Pulmonary artery endothelial cell (primary cell): ENCODE data around the gene SIPA1L3. TPM values are rescaled to one million over a fixed set of nuclear protein-coding genes. Genes with fewer than 3 reads are reported as not detected.

Source experiments
- DNase-seq: peaks from one replicate; pipeline ENCODE4 v3.0.0-alpha.2; 2011; ENCODE audit warnings: low read depth, low spot score
- total RNA-seq: library from RNA; depleted of rRNA; stranded (reverse); fragments of >200 nt; gene quantifications from 2 replicates; pipeline ENCODE4 v1.2.3, GENCODE V29; 2014

Gene SIPA1L3
- total RNA-seq, 1 donor from 2014 or later = 9.7 TPM

DNA sequence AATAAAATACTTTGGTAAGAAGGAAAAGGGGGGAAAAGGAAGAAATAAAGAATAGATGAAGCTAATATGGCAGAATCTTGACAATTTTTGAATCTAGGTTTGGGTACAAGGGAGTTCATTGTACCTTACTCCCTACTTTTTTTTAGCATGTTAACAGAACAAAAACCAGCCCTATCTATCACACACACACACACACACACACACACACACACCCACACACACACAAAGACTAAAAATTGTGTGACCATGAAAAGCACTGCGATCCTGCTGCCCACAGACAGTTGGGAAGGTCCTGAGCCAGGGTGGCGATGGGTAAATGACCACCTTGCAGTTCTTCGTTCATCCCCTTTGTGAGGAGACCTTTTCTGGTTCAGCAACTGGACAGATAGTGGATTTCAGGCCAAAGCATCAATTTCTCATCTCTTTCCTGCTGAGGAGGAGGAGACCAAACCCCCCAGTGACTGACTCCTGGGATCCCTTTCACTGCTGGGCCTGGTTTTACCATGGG is 91.8 kb downstream of the SIPA1L3 start:
- DNase-seq = no peak

DNA sequence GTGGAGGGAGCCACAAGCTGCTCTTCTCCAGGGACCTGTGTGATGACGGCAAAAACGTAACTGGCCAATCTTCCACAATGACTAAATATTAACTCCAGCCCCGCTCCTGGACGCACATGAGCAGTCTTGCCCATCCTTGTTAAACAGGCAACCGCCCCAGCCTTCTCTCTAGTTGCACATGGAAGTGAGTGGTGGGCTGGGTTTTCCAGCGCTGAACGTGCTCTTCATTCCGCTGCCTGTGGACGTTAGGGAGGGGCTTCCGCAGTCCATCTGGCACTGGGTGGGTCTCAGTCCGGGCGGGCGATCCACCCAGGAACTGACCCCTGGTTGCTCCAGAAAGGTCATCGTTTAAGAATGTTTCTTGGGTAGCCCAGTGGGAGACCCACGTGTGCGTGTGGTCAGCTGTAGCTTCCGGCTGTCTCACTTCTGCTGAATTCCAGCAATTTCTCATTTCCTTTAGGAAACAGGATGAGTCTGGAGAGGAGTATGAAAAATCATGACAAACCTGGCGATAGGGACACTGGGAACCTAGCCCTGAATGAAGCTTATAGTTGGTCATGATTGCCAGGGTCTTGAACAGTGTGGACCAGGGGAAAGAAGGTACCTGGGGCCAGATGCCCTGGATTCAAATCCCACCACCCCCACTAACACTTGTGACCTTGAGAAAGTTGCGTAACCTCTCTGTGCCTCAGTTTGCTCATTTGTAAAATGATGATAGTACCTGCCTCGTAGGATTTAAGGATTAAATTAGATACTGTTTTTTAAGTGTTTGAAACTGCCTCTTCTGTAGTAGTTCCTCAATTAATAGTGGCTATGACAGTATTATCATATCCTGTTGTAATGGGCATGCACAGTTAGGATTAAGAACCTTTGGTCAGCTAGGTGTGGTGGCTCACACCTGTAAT is 92.6 kb downstream of the SIPA1L3 start:
- DNase-seq = peak; percentile 87

DNA sequence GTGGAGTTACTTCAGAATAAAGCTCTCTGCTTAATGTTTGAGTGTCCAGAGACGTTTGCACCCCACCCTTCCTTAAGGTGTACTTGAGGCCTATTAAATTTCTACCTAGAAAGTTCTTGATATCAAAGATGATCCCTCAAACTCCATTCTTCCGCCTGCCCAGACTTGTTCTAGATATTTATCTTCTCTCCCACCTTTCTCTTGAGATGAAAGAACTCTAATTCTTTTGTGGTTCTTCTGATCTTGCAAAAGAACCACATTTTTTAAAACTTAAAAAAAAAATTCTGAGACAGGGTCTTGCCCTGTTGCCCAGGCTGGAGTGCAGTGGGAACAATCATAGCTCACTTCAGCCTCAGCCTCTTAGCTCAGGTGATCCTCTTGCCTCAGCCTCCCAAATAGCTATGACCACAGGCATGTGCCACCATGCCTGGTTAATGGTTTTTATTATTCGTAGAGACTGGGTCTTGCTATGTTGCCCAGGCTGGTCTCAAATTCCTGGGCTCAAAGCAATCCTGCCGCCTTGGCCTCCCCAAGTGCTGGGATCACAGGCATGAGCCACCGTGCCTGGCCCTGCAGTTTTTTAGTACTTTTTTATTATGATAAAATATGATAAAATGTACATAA is 94.3 kb downstream of the SIPA1L3 start:
- no peak for DNase-seq

DNA sequence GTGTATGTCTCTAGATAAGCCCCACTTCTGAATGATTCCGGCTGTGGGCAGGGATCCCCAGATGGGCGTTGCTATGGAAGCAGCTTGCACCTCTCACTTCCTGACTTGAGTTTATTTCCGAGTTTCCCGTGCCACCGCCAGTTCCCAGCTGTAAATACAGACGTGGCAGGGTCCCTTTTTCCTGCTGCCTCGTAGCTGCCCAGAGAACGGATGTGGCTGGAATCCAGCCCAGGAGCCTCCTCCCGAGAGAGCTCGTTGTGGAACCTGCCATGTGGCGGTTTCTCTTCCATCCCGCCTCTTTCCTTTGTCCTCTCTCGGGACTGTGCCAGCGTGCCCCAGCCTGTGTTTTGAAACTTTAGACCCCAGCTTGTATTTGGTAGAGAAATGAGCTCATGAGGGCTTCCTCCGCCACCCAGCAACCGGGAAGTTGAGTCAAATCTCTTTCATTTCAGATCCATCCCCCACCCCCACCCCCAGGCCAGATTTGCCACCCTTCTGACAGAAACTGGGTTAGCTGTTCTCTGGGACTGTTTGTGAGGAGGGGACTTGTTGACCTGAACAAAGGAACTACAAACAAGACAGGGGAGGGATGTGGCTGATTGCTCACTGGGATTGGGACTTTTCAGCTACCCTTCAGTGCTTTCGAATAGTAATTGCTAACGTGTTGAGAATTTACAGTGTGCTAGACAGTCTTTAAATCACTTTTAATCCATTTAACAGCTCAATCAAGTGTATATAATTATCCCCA is 96.6 kb downstream of the SIPA1L3 start:
- DNase-seq = peak; percentile 91

DNA sequence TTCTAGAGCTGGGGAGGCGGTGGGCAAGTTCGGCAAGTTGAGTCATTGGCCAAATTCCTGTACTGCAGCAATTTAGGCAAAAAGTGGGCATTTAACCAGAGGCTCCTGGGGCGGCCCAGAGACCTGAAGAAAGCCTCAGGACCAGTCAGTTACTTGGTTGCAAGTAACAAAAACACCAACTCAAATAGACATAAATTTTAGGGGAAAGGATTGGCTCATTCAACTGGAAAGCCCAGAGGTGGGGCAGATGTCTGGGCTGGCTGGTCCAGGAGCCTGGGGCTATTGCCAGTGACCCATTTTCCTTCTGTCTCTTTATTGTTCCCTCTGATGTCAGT is 97.1 kb downstream of the SIPA1L3 start:
- no peak for DNase-seq

DNA sequence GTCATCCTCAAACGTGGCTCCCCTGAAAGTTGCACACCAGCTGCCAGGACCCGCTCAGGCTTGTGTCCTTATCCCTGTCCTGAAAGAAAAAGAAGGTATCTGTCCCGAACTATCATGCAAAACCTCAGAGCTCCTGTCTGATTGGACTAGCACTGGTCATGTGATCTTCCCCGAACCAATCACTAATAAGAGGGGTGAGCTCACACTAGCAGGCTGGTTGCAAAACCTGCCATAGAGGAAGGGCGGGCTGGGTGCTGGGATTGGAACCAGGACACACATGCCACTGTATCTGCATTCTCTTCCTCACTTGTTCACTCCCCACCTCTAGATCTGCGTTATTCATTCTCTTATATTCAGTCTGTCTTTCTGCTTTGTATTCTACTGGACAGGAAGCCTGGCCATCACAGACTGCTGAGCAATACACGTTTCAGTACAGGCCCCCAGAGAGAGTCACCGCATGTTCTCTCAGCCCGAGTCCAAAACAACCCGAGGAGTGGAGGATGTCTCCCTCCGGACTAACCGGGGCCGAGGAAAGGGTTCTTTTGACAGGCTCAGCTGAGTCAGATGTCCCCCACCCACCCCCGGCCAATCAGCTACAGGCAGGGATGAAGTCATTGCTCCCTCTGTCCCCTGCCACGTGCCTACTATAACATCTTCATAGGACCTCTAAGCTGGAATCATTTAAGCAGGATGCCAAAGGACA is 97.7 kb downstream of the SIPA1L3 start:
- DNase-seq = peak; percentile 90

DNA sequence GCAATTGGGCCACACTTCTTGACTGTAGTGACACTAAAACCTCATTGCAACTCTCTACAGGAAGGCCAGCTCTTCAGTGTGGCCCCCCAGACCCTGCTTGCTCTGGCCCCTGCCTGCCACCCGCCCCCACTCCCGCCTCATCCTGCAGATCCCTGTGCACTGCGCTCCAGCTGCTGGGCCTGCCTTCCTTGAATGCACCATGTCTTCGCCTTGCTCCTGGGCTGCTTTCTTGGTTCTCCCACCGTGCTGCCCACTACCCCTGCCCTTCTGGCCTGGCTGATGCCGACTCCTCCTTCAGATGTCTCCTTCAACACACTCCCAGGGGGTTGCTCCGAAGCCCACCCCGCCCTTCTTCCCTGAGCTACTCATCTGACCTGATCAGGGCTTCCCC is 98.2 kb downstream of the SIPA1L3 start:
- no peak for DNase-seq

DNA sequence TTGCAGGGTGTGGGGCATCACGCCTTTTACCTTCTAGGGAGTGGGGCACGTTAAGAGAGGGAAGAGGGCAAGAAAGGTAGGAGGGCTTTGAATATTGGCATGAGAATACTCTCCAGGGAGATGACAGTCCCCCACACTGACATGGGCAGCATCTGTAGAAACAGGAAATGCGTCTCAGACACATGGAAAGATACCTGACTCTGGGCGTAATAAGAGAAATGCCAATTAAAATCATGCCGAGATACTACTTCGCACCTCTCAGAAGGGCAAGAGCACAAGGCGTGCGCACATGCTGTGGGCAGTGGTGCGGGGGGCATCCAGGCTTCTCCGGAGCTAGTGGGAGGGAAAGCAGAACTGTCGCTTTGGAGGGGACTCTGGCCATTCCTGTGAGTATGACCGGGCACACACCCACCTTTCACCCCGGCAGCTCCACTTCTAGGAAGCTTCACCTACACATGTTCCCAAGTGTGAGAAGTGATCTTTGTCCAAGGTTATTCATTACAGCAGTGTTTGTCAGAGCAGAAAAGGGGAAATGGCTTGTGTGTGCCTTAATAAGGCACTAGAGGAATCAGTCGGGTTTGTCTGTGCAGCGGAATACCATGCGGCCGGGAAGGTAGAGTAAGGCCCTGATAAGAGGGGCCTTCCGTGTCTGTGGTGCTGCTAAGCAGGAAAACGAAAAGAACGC is 99.5 kb downstream of the SIPA1L3 start:
- no peak for DNase-seq

DNA sequence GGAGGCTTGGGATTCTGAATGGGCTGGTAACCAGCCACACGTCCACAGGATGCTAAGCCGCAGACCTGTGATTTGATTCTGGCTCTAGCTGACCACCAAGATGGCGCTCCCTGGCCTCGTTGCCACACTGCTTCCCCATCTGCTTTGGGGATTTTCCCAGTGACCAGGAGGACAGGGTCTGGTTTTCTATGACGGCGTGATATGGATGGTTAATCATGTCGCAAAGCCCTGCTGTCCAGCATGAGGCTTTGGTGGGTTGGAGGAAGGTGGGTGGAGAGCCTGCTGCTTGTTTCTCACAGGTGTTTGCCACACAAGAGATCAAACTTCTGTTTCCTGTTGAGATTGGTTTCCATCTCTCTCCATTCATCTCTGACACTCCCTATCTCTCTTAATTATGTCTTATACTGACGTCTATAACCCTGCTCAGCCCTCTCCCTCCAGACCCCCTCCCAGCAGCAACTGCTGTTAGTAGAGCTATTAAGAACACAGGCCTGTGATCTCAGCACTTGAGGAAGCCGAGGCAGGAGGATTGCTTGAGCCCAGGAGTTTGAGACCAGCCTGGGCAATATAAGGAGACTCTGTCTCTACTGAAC is 102.7 kb downstream of the SIPA1L3 start:
- no peak for DNase-seq

DNA sequence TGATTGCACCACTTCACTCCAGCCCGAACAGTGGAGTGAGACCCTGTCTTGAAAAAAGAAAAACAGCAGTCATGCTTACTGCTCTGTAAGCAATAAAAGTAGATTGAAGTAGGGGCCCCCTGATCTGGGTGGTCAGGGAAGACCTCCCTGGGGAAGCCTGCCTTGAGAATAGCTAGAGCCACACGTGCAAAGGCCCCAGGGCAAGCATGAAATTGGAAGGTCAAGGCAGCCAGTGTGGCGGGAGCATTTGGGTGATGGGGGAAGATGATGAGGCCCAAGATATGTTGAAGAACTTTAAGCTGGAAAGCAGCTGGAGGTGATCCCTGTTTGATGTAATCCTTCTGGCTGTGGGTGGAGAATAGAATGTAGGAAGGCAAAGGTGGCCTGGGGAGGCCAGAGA is 104.4 kb downstream of the SIPA1L3 start:
- DNase-seq = no peak

DNA sequence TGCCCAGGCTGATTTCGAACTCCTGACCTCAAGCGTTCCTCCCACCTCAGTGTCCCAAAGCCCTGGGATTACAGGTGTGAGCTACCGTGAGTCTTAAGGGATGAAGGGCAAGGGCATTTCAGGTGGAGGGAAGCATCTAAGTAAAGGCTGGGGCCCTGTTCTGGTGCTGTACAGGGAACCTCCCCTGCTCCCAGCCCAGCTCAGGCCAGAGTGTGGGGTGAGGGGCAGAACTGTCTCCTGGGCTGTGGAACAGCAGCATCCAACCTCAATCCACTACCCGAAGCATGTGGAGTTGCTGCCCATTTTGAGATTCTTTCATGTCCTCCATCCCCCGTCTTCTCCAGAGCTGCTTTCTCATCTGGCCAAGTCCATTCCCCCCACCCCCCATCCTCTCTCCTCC is 105.3 kb downstream of the SIPA1L3 start:
- no peak for DNase-seq

DNA sequence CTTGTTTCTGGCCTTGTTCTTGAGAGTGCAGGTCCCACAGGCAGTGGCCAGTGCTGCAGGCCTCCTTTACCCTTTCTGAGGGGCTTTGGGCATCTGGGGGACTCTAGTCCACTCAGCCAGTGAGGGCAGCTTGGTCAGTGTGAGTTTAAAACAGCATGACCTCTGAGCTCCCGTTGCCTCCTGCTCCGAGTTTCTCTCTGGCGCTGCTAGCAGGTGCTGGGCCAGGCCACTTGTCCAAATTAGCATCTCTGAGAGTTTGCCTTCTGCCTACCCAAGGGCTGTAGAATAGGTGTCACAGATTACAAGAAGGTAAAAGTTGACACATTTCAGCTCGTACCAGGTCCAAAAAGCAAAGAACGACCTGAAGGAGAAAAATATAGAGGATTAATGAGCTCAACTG is 105.9 kb downstream of the SIPA1L3 start:
- no peak for DNase-seq

DNA sequence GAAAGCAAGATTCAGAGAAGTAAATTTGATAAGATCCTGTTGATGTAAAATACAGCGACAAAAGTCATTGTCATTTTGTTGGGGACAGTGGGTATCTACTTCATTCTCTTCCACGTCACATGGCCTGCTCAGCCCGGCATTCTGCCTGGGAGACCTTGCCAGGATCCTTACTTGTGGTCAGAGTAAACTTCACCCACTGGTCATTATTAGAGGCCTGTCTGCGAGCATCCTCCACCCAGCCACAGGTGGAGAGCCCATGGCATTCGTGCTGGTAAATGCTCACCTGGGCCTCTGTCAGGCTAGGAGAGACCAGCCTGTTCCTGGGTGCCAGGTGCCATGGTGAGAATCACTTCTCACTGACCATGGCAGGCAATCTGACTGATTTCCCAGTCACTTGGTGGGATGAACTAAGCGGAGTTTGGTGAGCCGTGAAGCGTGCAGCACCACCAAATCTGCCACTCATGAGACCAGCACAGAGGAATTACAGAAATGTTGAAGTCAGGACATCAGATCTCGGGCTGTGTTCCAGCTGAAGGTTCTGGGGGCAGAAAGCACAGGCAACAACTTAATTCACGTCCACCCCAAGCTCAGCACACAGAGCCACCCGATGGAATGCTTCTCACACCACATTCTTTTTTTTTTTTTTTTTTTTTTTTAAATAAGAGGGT is 107.0 kb downstream of the SIPA1L3 start:
- DNase-seq = no peak

DNA sequence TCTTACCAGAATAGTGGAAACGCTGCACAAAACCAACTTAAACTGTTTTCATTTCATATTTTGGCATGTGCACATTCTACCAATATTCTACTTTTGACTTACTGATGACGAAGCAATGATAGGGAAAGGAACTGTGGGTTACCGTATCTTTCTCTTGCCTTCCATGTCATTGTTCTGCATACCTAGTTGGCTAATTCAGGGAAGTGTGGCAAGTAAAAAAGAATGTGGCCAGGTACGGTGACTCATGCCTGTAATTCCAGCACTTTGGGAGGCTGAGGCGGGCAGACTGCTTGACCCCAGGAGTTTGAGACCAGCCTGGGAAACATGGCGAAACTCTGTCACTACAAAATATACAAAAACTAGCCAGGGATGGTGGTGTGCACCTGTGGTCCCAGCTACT is 108.2 kb downstream of the SIPA1L3 start:
- DNase-seq = no peak

DNA sequence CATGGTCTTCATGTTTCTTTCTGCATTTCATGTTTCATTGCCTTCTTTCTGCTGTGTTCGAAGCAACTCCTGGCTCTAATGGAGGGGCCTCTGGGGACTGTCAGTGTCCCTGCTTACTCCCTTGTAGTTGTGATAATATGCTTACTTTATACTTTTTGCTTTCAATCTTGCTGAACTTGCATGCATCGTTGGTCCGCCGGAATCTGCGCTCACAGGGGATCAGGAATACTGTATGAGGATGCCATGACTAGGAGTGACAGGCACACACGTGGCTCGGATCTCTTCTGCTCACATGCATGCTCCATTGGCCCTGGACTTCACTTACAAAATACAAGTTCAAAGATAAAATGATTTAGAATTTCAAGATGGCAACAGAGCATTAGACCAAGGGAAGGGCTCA is 108.8 kb downstream of the SIPA1L3 start:
- no peak for DNase-seq

DNA sequence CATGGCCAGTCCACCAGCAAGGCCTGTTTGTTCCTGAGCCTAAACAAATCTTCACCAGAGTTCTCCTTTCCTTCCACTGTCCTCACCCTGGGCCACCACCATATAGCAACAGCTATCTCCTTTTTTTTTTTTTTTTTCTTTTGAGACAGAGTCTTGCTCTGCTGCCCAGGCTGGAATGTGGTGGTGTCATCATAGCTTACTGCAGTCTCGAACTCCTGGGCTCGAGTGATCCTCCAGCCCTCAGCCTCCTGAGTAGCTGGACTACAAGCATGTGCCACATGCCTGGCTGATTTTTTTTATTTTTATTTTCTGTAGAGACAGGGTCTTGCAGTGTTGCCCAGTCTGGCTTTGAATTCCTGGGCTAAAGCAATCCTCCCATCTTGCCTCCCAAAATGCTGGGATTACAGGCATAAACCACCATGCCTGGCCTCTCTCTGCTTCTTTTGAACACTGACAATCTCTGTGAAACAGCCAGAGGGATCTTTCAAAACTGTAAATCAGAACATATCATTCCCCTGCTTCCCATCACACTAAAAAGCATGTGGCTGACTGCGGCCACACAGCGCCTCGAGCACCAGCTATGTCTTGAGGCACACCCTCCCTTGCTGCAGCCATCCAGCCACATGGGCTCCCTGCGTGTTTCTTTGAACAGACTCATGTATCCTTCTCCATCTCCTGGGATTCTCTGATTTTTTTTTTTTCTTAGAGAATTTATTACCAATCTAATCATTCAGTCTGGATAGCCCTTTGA is 110.6 kb downstream of the SIPA1L3 start:
- no peak for DNase-seq

DNA sequence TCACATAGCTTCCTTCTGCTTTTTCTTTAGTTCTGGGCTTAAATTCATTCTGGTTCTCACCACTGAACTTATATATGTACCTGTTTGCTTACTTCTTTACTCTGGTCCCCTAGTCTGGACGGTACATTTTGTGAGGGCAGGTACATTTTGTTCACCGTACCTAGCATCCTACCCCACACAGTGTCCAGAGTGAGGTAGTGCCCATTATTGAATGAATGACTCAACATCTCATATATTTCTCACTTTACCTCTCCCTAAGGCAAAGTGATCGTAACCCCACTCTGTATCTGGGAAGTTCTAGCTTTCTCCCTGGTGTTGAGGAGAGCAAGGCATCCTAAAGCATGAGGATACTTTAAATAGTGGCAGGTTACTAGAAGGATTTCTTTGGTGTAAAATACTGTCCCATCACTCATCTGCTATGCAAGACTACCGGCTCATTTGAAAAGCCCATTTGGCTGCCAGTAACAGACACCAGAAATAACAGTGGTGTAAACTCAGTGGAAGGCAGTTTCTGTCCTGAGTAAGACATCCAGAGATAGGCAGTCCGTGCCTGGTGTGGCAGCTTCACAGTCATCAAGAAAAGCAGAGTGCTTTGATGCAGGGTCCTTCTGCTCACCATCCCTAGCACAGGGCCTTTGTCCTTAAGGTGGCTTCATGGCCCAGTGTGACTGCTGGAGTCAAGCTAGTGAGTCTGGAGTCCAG is 111.8 kb downstream of the SIPA1L3 start:
- no peak for DNase-seq

DNA sequence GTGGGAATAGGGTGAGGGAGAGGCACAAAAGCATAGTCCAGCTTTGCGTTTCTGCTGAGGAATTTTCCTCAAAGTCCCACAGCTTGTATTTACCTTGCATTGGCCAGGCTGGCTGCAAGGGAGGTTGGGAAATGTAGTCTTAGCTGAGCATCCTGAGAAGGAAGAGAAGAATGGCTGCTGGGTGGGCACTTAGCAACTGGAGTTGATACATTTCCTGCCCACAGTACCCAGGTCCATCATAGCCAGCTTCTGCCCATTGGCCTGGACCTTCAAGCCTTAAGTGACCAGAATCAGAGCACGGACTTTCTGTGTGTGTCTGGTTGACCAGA is 112.4 kb downstream of the SIPA1L3 start:
- no peak for DNase-seq

DNA sequence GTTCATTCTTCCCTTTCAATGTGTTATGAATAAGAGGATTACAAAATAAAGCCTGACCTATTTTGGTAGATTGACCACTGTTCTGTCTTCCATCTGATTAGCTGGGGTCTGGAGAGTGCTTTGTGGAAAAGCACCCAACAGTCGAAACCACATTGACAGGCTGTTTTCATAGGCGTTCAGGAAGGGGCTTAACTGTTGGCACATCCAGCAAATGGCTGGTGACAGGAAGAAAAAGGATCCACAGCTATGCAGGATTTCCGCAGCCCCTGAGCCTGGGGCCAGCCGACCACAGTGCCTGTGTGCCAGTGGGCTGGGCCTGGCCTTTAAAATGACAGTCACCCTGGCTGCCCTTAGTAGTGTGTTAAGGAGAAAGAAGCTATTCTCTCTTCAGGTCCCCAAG is 113.3 kb downstream of the SIPA1L3 start:
- no peak for DNase-seq
